Measurements from ENCODE around the gene PAQR4. TPM values are rescaled to one million over a fixed set of nuclear protein-coding genes. Genes with fewer than 3 reads are reported as not detected.

Gene PAQR4
- total RNA-seq, 2 experiments from 2014 or later = 29.4 to 30.4 TPM

- H3K4me3 Mint-ChIP-seq = peak overlapping the region; percentile 77
- peak; percentile 22 for ATAC-seq
Observed at GRCh38 chr16:3022208-3022683, 53.1 kb downstream of the PAQR4 start.

GRCh38 chr16:3022684-3023414 is 53.7 kb downstream of the PAQR4 start:
- no peaks in the 10 kb centered on the region for H3K9me3 Mint-ChIP-seq
- POLR2A ChIA-PET = interaction anchor here (0.5 to 1.3 kb wide), 2 partner anchors 8 to 35 kb away, joined by 3 read pairs; no protein-coding TSS in a partner anchor
- DNase-seq = peak; percentile 52

More at GRCh38 chr16:3022208-3022683, 53.1 kb downstream of the PAQR4 start:
- peak; percentile 97 for DNase-seq
- peaks cover 44% of the 10 kb centered on the region for H3K4me1 Mint-ChIP-seq (ENCODE audit: low read depth)
- intact Hi-C loops (cut with micrococcal nuclease) = no loop called here
- no peak for TF ChIP-seq CTCF (IDR thresholded peaks at IDR 0.05)
- peaks cover 2% of the 10 kb centered on the region for H3K27me3 Mint-ChIP-seq
- H3K9me3 Mint-ChIP-seq = no peaks in the 10 kb centered on the region
- H3K27ac Mint-ChIP-seq = peak overlapping the region; percentile 97
- ChIA-PET CTCF (interaction anchor here (0.8 to 10.5 kb wide), 7 partner anchors 9 to 109 kb away, joined by 3 to 135 read pairs (median 6); no protein-coding TSS in a partner anchor), POLR2A (interaction anchor here (0.9 kb wide), 2 partner anchors 42 to 104 kb away, joined by 3 to 4 read pairs; partner anchors contain the start of gene PKMYT1)
- peaks cover 14% of the 10 kb centered on the region for H3K36me3 Mint-ChIP-seq (ENCODE audit: low read depth)

More at GRCh38 chr16:3022684-3023414, 53.7 kb downstream of the PAQR4 start:
- H3K27me3 Mint-ChIP-seq = peaks cover 2% of the 10 kb centered on the region
- H3K4me1 Mint-ChIP-seq (ENCODE audit: low read depth) = peaks cover 48% of the 10 kb centered on the region
- H3K27ac Mint-ChIP-seq = peak overlapping the region; percentile 97
- H3K36me3 Mint-ChIP-seq (ENCODE audit: low read depth) = peaks cover 14% of the 10 kb centered on the region
- intact Hi-C loops (cut with micrococcal nuclease) = no loop called here
- peak overlapping the region; percentile 77 for H3K4me3 Mint-ChIP-seq
- ATAC-seq = no peak
- CTCF ChIA-PET = interaction anchor here (0.8 to 10.5 kb wide), 8 partner anchors 8 to 112 kb away, joined by 3 to 135 read pairs (median 6); partner anchors contain the start of gene ZNF213
- no peak for TF ChIP-seq CTCF (IDR thresholded peaks at IDR 0.05)

Other genes with a start within 250 kb of the PAQR4 start
- 1 to 10 TPM; 1.2 to 1.4 TPM for gene PRSS27, start 249.1 kb upstream of the PAQR4 start, total RNA-seq
- 100 to 1,000 TPM; 518 to 561 TPM for gene SRRM2, start 216.7 kb upstream of the PAQR4 start, total RNA-seq
- 100 to 1,000 TPM; 174 to 178 TPM for gene ELOB, start 192.1 kb upstream of the PAQR4 start, total RNA-seq
- gene PRSS33, start 181.8 kb upstream of the PAQR4 start, total RNA-seq = under 1 TPM in 1 of 2 experiments, not detected in 1; 0.29 TPM
- gene PRSS41, start 170.9 kb upstream of the PAQR4 start, total RNA-seq = not detected
- 10 to 100 TPM; 11.3 to 12.5 TPM for gene PRSS21, start 152.1 kb upstream of the PAQR4 start, total RNA-seq
- 1 to 10 TPM in 1 of 2 experiments, under 1 TPM in 1; 0.97 to 2.1 TPM for gene ZG16B, start 139.0 kb upstream of the PAQR4 start, total RNA-seq
- not detected for gene PRSS22, start 111.2 kb upstream of the PAQR4 start, total RNA-seq
- 10 to 100 TPM; 18.9 to 19.3 TPM for gene FLYWCH2, start 86.1 kb upstream of the PAQR4 start, total RNA-seq
- 10 to 100 TPM; 33.4 to 34.9 TPM for gene FLYWCH1, start 57.4 kb upstream of the PAQR4 start, total RNA-seq
- under 1 TPM in 1 of 2 experiments, not detected in 1; 0.22 TPM for gene KREMEN2, start 5.1 kb upstream of the PAQR4 start, total RNA-seq
- gene PKMYT1, start 11.1 kb downstream of the PAQR4 start, total RNA-seq = 100 to 1,000 TPM; 121 to 123 TPM
- gene CLDN9, start 43.6 kb downstream of the PAQR4 start, total RNA-seq = not detected
- gene CLDN6, start 48.8 kb downstream of the PAQR4 start, total RNA-seq = not detected
- 10 to 100 TPM; 11.8 to 13.5 TPM for gene TNFRSF12A, start 51.0 kb downstream of the PAQR4 start, total RNA-seq
- gene HCFC1R1, start 54.6 kb downstream of the PAQR4 start, total RNA-seq = 10 to 100 TPM; 24.2 to 24.8 TPM
- gene THOC6, start 54.7 kb downstream of the PAQR4 start, total RNA-seq = 10 to 100 TPM; 55.4 to 56.6 TPM
- under 1 TPM; 0.77 to 0.92 TPM for gene BICDL2, start 67.6 kb downstream of the PAQR4 start, total RNA-seq
- 1 to 10 TPM; 1.1 to 1.5 TPM for gene MMP25, start 77.2 kb downstream of the PAQR4 start, total RNA-seq
- gene IL32, start 96.3 kb downstream of the PAQR4 start, total RNA-seq = 100 to 1,000 TPM; 971 to 974 TPM
- under 1 TPM; 0.09 to 0.25 TPM for gene ZSCAN10, start 129.9 kb downstream of the PAQR4 start, total RNA-seq
- not detected for gene ZNF205, start 143.2 kb downstream of the PAQR4 start, total RNA-seq
- 1 to 10 TPM; 6.1 to 7.5 TPM for gene ZNF213, start 165.7 kb downstream of the PAQR4 start, total RNA-seq
- not detected for gene OR1F1, start 218.9 kb downstream of the PAQR4 start, total RNA-seq